SK-N-SH treated with all-trans-retinoic acid at 6 μM for 48 hours (cell line): ENCODE data around the gene ZNF722.

Experiments used
- ATAC-seq: fragments of 200-7000 bp; cut with Tn5 transposase; 3 replicates; pipeline ENCODE4 v1.9.1; 2020; ENCODE audit warnings: mild to moderate bottlenecking, moderate library complexity
- ARNTL ChIP-seq: fragments of 450-650 bp; formaldehyde crosslinking; IDR thresholded peaks from 2 replicates; pipeline ENCODE4 v1.5.0; 2020; ENCODE audit warnings: low read depth, mild to moderate bottlenecking, moderate library complexity, borderline replicate concordance
- BACH2 ChIP-seq: fragments of 250-450 bp; sonication (Bioruptor Pico); IDR thresholded peaks from 2 replicates; pipeline ENCODE4 v1.9.0; 2021; ENCODE audit warnings: mild to moderate bottlenecking, borderline replicate concordance
- CSDC2 ChIP-seq: fragments of 250-450 bp; sonication (Bioruptor Pico); IDR thresholded peaks from 2 replicates; pipeline ENCODE4 v1.5.0; 2020; ENCODE audit warnings: mild to moderate bottlenecking, moderate library complexity
- ESRRG ChIP-seq: fragments of 250-450 bp; sonication (Bioruptor Pico); IDR thresholded peaks from 2 replicates; pipeline ENCODE4 v1.6.1; 2021; ENCODE audit warnings: mild to moderate bottlenecking
- GLIS3 ChIP-seq: fragments of 250-450 bp; sonication (Bioruptor Pico); IDR thresholded peaks from 2 replicates; pipeline ENCODE4 v1.5.0; 2020; ENCODE audit warnings: mild to moderate bottlenecking, moderate library complexity
- ISL1 ChIP-seq: fragments of 250-450 bp; sonication (Bioruptor Pico); IDR thresholded peaks from 2 replicates; pipeline ENCODE4 v2.1.2; 2022; ENCODE audit warnings: mild to moderate bottlenecking, moderate library complexity
- SNAI2 ChIP-seq: fragments of 250-450 bp; sonication (Bioruptor Pico); IDR thresholded peaks from 2 replicates; pipeline ENCODE4 v1.5.0; 2020; ENCODE audit warnings: mild to moderate bottlenecking, moderate library complexity
- ZFP3 ChIP-seq: fragments of 250-450 bp; sonication (Bioruptor Pico); IDR thresholded peaks from 2 replicates; pipeline ENCODE4 v1.5.0; 2020; ENCODE audit warnings: mild to moderate bottlenecking, moderate library complexity
- ZNF8 ChIP-seq: fragments of 450-650 bp; formaldehyde crosslinking; IDR thresholded peaks from 2 replicates; pipeline ENCODE4 v1.5.0; 2020; ENCODE audit warnings: mild to moderate bottlenecking, moderate library complexity
- TF ChIP-seq, protein P1 (sequence below): fragments of 250-450 bp; sonication (Bioruptor Pico); IDR thresholded peaks from 2 replicates; pipeline ENCODE4 v1.5.1; 2020; ENCODE audit warnings: low read depth, mild to moderate bottlenecking, moderate library complexity

Gene ZNF722

GRCh38 chr7:64046041-64046389 lies 47.4 kb downstream of the ZNF722 start:
- no peak for ATAC-seq
- TF ChIP-seq SNAI2 (CRISPR knock-in tag) = no peak
- no peak for TF ChIP-seq CSDC2 (CRISPR knock-in tag)
- no peak for TF ChIP-seq BACH2 (CRISPR knock-in tag)
- TF ChIP-seq, protein P1, sequence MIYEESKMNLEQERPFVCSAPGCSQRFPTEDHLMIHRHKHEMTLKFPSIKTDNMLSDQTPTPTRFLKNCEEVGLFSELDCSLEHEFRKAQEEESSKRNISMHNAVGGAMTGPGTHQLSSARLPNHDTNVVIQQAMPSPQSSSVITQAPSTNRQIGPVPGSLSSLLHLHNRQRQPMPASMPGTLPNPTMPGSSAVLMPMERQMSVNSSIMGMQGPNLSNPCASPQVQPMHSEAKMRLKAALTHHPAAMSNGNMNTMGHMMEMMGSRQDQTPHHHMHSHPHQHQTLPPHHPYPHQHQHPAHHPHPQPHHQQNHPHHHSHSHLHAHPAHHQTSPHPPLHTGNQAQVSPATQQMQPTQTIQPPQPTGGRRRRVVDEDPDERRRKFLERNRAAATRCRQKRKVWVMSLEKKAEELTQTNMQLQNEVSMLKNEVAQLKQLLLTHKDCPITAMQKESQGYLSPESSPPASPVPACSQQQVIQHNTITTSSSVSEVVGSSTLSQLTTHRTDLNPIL (CRISPR knock-in tag) = no peak
- no peak for TF ChIP-seq ESRRG (CRISPR knock-in tag)
- TF ChIP-seq GLIS3 (CRISPR knock-in tag) = no peak
- no peak for TF ChIP-seq ZNF8 (CRISPR knock-in tag)
- no peak for TF ChIP-seq ARNTL (CRISPR knock-in tag)
- no peak for TF ChIP-seq ISL1 (CRISPR knock-in tag)
- no peak for TF ChIP-seq ZFP3
